ENCODE data around the gene SLC35B4. TPM values are rescaled to one million over a fixed set of nuclear protein-coding genes. Genes with fewer than 3 reads are reported as not detected.

SLC35B4 gene
- total RNA-seq, 1 donor from 2014 or later = 4.3 TPM

GRCh38 chr7:134246347-134246746 is 70.4 kb downstream of the SLC35B4 start:
- DNase-seq (no peak), ATAC-seq (no peak)
- intact Hi-C loops (cut with micrococcal nuclease) = no loop called here

GRCh38 chr7:134245253-134245652 is 71.5 kb downstream of the SLC35B4 start:
- intact Hi-C loops (cut with micrococcal nuclease) = no loop called here
- ATAC-seq (no peak), DNase-seq (no peak)

Other genes starting within 250 kb of the SLC35B4 start
- gene LRGUK, start 189.6 kb downstream of the SLC35B4 start, total RNA-seq = 0.20 TPM
- gene AKR1B1, start 142.2 kb upstream of the SLC35B4 start, total RNA-seq = 230 TPM
- gene AKR1B10, start 210.6 kb upstream of the SLC35B4 start, total RNA-seq = 0.45 TPM
- not detected for gene AKR1B15, start 232.2 kb upstream of the SLC35B4 start, total RNA-seq